Measurements from ENCODE around the gene MATN1. TPM values are rescaled to one million over a fixed set of nuclear protein-coding genes. Genes with fewer than 3 reads are reported as not detected.

Gene MATN1
- total RNA-seq, 4 donors from 2014 or later, result 0.46 to 1.7 TPM; not detected in 2

GRCh38 chr1:30679976-30680305 lies 43.4 kb downstream of the MATN1 start:
- H3K27ac ChIP-seq, result no peak overlapping the region
- peaks cover 0 to 10% of the 10 kb centered on the region in 2 donors for H3K4me1 ChIP-seq
- H3K9me3 ChIP-seq, result peaks cover 0 to 6% of the 10 kb centered on the region in 2 donors
- DNase-seq, result no peak
- no peaks in the 10 kb centered on the region for H3K27me3 ChIP-seq
- TF ChIP-seq POLR2A (IDR thresholded peaks at IDR 0.05), result no peak
- intact Hi-C loops (cut with DNase I; ENCODE audit: low total_unique reads), result no loop called here
- H3K36me3 ChIP-seq, result no peaks in the 10 kb centered on the region
- no peak overlapping the region for H3K4me3 ChIP-seq

DNA sequence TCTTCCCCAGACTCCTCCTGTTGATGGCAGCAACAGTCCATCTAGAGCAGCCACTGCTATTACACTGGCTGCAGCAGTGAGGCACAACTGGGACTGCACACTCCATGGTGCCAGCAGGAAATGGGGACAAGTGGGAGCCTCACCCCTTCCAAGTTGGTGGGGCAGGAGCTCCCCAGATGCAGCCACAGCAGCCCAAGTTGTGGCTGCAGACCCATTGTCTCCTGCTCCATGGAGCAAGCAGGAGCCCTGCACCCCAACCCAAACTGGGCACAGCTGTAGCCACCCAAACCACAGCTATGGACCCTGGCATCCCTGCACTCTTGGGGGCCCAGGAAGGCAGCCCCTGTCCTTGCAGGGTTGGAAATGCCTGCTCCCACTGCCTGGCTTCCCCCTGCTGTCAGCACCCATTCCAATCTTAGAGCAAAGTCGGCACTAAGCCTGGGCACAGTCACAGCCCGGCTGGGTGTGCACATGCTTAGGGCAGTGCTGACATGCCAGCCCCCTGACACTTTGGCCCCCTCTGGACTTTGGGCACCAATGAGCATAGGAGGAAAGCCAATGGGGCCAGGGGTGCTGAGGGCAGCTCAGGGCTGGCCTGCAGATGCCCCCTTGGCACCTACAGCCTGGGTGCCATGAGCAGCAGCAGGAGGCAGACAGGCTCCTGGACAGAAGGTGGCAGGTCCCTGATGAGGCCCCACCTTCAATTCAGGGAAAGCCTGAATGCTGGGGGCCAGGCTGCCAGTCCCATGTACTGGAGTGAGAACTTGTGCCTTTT lies 44.0 kb downstream of the MATN1 start:
- intact Hi-C loops (cut with DNase I; ENCODE audit: low total_unique reads), result no loop called here
- Histone ChIP-seq H3K9me3 (peaks cover 0 to 6% of the 10 kb centered on the region in 2 donors), H3K27ac (no peak overlapping the region), H3K27me3 (no peaks in the 10 kb centered on the region), H3K4me3 (no peak overlapping the region), H3K36me3 (no peaks in the 10 kb centered on the region), H3K4me1 (peaks cover 0 to 10% of the 10 kb centered on the region in 2 donors)
- TF ChIP-seq, protein P1, sequence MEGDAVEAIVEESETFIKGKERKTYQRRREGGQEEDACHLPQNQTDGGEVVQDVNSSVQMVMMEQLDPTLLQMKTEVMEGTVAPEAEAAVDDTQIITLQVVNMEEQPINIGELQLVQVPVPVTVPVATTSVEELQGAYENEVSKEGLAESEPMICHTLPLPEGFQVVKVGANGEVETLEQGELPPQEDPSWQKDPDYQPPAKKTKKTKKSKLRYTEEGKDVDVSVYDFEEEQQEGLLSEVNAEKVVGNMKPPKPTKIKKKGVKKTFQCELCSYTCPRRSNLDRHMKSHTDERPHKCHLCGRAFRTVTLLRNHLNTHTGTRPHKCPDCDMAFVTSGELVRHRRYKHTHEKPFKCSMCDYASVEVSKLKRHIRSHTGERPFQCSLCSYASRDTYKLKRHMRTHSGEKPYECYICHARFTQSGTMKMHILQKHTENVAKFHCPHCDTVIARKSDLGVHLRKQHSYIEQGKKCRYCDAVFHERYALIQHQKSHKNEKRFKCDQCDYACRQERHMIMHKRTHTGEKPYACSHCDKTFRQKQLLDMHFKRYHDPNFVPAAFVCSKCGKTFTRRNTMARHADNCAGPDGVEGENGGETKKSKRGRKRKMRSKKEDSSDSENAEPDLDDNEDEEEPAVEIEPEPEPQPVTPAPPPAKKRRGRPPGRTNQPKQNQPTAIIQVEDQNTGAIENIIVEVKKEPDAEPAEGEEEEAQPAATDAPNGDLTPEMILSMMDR (IDR thresholded peaks at IDR 0.05), result no peak
- TF ChIP-seq POLR2A (IDR thresholded peaks at IDR 0.05), result no peak
- peak in 1 of 2 donors; percentile 12 for DNase-seq

- Histone ChIP-seq H3K27me3 (no peaks in the 10 kb centered on the region), H3K4me1 (peaks cover 0 to 10% of the 10 kb centered on the region in 2 donors), H3K9me3 (peaks cover 0 to 6% of the 10 kb centered on the region in 2 donors), H3K36me3 (no peaks in the 10 kb centered on the region), H3K27ac (peak overlapping the region; percentile 69 to 71), H3K4me3 (no peak overlapping the region)
- TF ChIP-seq POLR2A (IDR thresholded peaks at IDR 0.05), result no peak
- TF ChIP-seq, protein P1 (IDR thresholded peaks at IDR 0.05), result no peak
- no peak for DNase-seq
- intact Hi-C loops (cut with DNase I; ENCODE audit: low total_unique reads), result no loop called here
These were observed 45.2 kb downstream of the MATN1 start for GRCh38 chr1:30678209-30678608.

- Histone ChIP-seq H3K4me1 (peaks cover 0 to 10% of the 10 kb centered on the region in 2 donors), H3K27me3 (no peaks in the 10 kb centered on the region), H3K4me3 (no peak overlapping the region), H3K36me3 (no peaks in the 10 kb centered on the region), H3K27ac (peak overlapping the region; percentile 69 to 71), H3K9me3 (peaks cover 0 to 6% of the 10 kb centered on the region in 2 donors)
- TF ChIP-seq, protein P1 (IDR thresholded peaks at IDR 0.05), result no peak
- TF ChIP-seq POLR2A (IDR thresholded peaks at IDR 0.05), result no peak
- DNase-seq, result no peak
- intact Hi-C loops (cut with DNase I; ENCODE audit: low total_unique reads), result no loop called here
These were observed 45.9 kb downstream of the MATN1 start for GRCh38 chr1:30677471-30677870.

- Histone ChIP-seq H3K36me3 (no peaks in the 10 kb centered on the region), H3K27me3 (no peaks in the 10 kb centered on the region), H3K4me3 (no peak overlapping the region), H3K27ac (peak overlapping the region; percentile 71 to 84), H3K9me3 (peaks cover 0 to 6% of the 10 kb centered on the region in 2 donors), H3K4me1 (peaks cover 0 to 10% of the 10 kb centered on the region in 2 donors)
- intact Hi-C loops (cut with DNase I; ENCODE audit: low total_unique reads), result no loop called here
- no peak for TF ChIP-seq POLR2A (IDR thresholded peaks at IDR 0.05)
- TF ChIP-seq, protein P1 (IDR thresholded peaks at IDR 0.05), result no peak
- no peak for DNase-seq
These were observed 47.6 kb downstream of the MATN1 start for GRCh38 chr1:30675761-30676160.

Data from uterus (tissue), 4 donors.